ENCODE results near the gene NRAS. TPM values are rescaled to one million over a fixed set of nuclear protein-coding genes. Genes with fewer than 3 reads are reported as not detected.

NRAS gene
- total RNA-seq, 1 experiment from 2014 or later: 72.9 TPM

GRCh38 chr1:114764689-114765088, 48.1 kb upstream of the NRAS start:
- Histone ChIP-seq H3K79me1 (ENCODE audit: insufficient read depth, low read depth, low read length, poor library complexity, severe bottlenecking) (no peaks in the 10 kb centered on the region), H2BK120ac (ENCODE audit: low read depth, low read length, poor library complexity, severe bottlenecking) (no peak overlapping the region), H4K5ac (ENCODE audit: insufficient read length, low read depth, low read length) (no peak overlapping the region), H3K56ac (ENCODE audit: insufficient read length, low read depth, low read length) (no peak overlapping the region), H4K91ac (ENCODE audit: insufficient read length, low read depth, low read length) (no peak overlapping the region), H3K79me2 (ENCODE audit: insufficient read depth, low read length) (no peaks in the 10 kb centered on the region), H3K9ac (ENCODE audit: extremely low read depth, insufficient read length, low read length) (no peak overlapping the region), H3K27me3 (ENCODE audit: insufficient read depth, low read length) (no peaks in the 10 kb centered on the region), H2BK20ac (ENCODE audit: low read depth, low read length, poor library complexity, severe bottlenecking) (no peak overlapping the region), H3K9me3 (ENCODE audit: control insufficient read depth, low read depth, low read length) (no peaks in the 10 kb centered on the region), H3K4me2 (ENCODE audit: insufficient read depth, insufficient read length, low read length) (no peak overlapping the region), H3K4ac (ENCODE audit: low read depth, low read length) (no peak overlapping the region), H2BK15ac (ENCODE audit: low read depth, low read length) (no peak overlapping the region), H2BK5ac (ENCODE audit: insufficient read length, low read length) (no peak overlapping the region), H3K18ac (ENCODE audit: insufficient read length, low read depth, low read length) (no peak overlapping the region), H2AK5ac (ENCODE audit: insufficient read length, low read length) (no peak overlapping the region), H3K14ac (ENCODE audit: insufficient read depth, low read length) (no peak overlapping the region), H3K23ac (ENCODE audit: insufficient read length, low read depth, low read length) (no peak overlapping the region), H3K23me2 (ENCODE audit: insufficient read length, low read depth, low read length, poor library complexity, severe bottlenecking) (no peaks in the 10 kb centered on the region), H3K27ac (ENCODE audit: insufficient read length, low read depth, low read length) (no peak overlapping the region), H2AFZ (ENCODE audit: low read length) (no peak overlapping the region), H4K20me1 (ENCODE audit: control insufficient read depth, insufficient read depth, insufficient read length) (no peaks in the 10 kb centered on the region), H2BK12ac (ENCODE audit: insufficient read length, low read depth, low read length) (no peak overlapping the region), H3T11ph (ENCODE audit: low read length) (no peak overlapping the region), H3K4me1 (ENCODE audit: insufficient read depth, low read length) (no peaks in the 10 kb centered on the region), H4K8ac (replicated peaks; ENCODE audit: insufficient read length, low read depth, low read length) (no peak overlapping the region)
- no peak overlapping the region for H3K27ac Mint-ChIP-seq
- no peak overlapping the region; a peak in 1 of 5 replicates for H3K4me3 Mint-ChIP-seq
- no peaks in the 10 kb centered on the region for H3K4me1 Mint-ChIP-seq
- no CpG with 5 or more reads among the region's 4 CpGs for WGBS (ENCODE audit: extremely low coverage, insufficient read length, low lambda C conversion rate)
- H3K9me3 Mint-ChIP-seq: peaks cover 0 to 5% of the 10 kb centered on the region in 2 experiments; a peak in 2 of 5 replicates
- peak; percentile 35; the same call in 2 of the 3 replicates for TF ChIP-seq CTCF (conservative IDR thresholded peaks at IDR 0.05)
- H3K36me3 Mint-ChIP-seq (ENCODE audit: insufficient read depth in 1 of 3, low read depth in 3 of 3): no peaks in the 10 kb centered on the region; a peak in 1 of 7 replicates
- no peaks in the 10 kb centered on the region; the same call in 1 of the 2 replicates for H3K27me3 Mint-ChIP-seq (ENCODE audit: low read depth)
- DNase-seq: no peak

All from H9 (cell line).